DMS53 treated with DMSO at 0.1 percent for 48 hours (cell line): ENCODE results near the gene IGSF21.
"Not testable (repeated sequence)": the region's sequence is repeated elsewhere in the genome, so short reads cannot be mapped to it uniquely, and the experiment has no call there.

Experiments used
- DNase-seq: peaks from one replicate; lab custom pipeline; 2025; ENCODE audit not compliant: unreplicated experiment; lab: John Stamatoyannopoulos, UW

IGSF21 gene

GRCh38 chr1:18144916-18145647 is 37.5 kb downstream of the IGSF21 start:
- DNase-seq: no peak

GRCh38 chr1:18145851-18146618 is 38.4 kb downstream of the IGSF21 start:
- DNase-seq: no peak

DNA sequence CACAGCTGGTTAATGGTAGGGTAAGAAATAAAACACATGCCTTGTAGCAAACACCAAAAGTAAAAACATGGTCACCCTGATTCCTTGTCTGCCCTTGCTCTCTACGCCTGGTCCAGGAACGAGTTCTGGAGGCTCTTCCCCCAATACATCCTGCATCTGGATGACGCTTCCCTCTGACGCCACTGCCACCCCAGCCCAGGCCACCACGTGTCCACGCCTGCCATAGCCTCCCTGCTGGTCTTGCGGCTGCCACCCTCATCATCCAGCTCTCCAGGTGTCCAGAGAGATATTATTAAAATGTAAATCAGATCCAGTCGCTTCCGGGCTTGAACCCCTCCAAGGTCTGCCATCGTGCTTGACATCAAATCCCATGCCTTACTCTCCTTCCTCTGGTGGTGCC is 39.3 kb downstream of the IGSF21 start:
- DNase-seq: no peak

DNA sequence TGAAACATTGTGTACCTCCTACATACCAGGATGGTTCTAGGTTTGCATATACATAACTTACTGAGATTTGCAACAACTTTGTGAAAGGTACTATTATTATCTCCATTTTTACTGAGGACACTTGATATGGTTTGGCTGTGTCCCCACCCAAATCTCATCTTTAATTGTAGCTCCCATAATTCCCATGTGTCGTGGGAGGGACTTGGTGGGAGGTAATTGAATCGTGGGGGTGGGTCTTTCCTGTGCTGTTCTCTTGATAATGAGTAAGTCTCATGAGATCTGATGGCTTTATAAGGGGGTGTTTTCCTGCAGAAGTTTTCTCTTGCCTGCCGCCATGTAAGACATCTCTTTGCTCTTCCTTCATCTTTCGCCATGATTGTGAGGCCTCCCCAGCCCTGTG is 40.1 kb downstream of the IGSF21 start:
- DNase-seq: no peak

DNA sequence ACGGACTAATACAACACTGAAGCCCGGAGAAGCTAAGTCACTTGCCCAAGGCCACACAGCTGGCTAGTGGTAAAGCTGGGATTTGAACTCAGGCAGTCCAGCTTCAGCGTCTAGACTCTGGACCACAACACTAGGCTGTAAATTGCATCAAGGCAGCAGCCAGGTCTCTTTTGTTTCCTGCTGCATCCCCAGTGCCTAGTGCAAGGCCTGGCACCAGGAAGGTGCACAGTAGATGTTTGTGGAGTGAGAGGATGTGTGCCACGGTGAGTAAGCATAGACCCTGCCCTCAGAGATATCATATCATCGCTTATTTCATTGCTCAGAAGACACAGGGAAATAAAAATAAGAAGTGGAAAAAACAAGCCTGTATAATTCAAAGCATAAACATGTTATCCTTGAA is 40.9 kb downstream of the IGSF21 start:
- no peak for DNase-seq

- no peak for DNase-seq
Measured at GRCh38 chr1:18149027-18149641, 41.5 kb downstream of the IGSF21 start.

- no peak for DNase-seq
Measured at GRCh38 chr1:18151436-18152122, 44.0 kb downstream of the IGSF21 start.

DNA sequence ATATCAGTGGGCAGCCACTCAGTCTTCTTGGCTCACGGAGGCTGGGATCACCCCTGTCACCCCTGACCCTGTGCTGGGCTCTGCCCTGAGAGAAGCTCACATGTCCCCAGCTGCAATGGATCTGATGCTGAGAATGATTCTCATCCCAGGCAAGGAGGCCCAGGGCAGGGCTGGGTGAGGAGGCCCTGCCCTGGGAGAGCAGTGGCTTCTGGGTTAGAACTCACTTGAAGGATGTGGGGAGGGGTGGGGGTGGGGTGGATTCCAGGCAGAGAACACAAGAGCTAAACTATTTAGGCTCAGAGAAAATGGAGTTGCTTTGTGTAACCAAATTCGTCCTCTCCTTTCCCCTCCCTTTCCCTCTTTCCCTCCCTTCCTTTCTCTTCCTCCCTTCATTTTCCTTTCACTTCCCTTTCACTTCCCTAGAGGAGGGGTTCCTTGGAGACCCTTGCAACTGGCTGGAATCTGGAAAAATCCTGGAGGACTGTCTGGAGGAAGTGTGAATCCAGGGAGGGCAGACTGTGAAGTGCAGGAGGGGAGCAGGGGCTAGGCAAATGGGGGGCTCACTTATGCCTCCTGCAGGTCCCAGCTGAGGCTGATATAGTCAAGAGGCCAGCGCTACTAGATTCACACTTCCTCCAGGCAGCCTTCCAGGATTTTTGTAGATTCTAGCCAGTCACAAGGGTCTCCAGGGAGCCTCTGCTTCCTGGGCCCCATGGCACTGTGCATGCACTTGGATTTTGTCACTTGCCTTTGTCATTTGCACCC is 47.0 kb downstream of the IGSF21 start:
- DNase-seq: no peak

GRCh38 chr1:18155881-18156385 is 48.3 kb downstream of the IGSF21 start:
- DNase-seq: peak; percentile 49

- no peak for DNase-seq
Measured at GRCh38 chr1:18157352-18157751, 49.8 kb downstream of the IGSF21 start.

- no peak for DNase-seq
Measured at GRCh38 chr1:18157968-18158367, 50.4 kb downstream of the IGSF21 start.

DNA sequence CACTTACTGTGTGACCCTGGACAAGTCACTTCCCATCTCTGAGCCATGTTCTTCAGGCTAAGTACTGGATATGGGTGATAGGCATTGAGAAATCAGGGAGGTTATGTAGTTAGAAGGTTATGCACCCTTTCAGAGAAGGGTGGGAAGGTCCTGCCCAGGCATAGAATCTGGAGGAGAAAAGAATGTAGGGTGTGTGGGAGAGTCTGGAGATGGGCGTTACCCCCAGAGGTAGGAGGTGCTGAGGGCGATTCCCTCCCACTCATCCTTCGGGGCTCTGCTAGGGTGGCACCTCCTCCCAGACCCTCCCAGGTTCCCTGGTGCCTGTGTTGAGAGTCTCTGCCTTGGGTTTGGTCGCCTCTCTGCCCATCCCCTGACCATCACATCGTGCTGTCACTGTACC is 51.1 kb downstream of the IGSF21 start:
- no peak for DNase-seq

GRCh38 chr1:18160290-18160942 is 52.8 kb downstream of the IGSF21 start:
- no peak for DNase-seq

DNA sequence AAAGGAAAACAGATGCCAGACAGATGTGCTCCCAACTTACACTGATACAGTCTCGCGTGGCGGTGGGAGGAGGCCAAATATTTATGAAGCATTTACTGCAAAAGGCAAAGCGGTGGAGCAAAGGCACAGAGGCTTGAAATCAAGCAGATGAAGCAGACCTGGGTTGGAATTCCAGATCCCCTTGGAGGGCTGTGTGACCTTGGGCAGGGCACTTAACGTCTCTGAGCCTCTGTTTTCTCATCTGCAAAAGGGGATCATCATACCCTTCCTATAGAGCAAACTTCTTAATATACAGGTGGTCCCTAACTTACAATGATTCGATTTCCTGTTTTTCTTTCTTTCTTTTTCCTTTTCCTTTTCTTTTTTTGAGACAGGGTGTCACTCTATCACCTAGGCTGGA is 54.1 kb downstream of the IGSF21 start:
- no peak for DNase-seq

- DNase-seq: not testable (repeated sequence)
Measured at GRCh38 chr1:18165640-18166039, 58.0 kb downstream of the IGSF21 start.

DNA sequence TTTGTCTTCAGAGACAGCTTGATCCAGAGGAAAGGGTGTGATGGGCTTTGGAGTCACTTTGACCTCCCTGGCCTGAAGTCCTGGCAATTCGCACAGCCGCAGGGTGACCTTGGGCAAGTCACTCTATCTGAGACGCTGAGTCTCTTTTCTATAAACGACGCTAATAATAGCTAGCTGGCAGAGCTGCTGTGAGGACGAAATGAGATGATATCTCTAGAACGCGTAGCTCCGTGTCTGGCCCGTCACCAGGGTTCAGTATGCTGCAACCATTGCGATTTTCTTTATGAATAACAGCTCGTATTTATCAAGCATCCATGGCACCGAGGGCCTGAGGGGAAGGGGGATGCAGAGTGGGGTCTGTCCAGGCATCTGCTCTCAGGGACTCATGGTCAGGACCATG is 58.7 kb downstream of the IGSF21 start:
- DNase-seq: no peak

DNA sequence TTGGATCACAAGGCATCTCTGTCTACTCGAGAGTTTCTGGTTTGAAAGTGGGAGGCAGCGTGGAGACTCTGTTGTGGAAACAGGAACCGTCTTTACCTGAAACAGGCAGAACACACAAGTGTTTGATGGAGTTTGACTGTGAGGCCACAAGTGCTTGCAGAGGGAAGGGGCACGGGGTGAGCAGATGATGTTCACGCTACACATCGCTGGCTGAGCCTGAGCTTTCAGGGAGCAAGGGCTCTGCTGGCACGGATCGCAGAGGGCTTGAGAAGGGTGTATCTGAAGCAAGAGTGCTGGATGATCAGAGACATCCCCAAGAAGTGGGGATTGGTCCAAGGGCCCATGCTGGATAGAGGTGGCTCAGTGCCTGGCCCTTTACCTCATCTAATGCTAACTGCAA is 59.3 kb downstream of the IGSF21 start:
- DNase-seq: no peak

GRCh38 chr1:18170444-18170843 is 62.8 kb downstream of the IGSF21 start:
- DNase-seq: no peak

- DNase-seq: no peak
Measured at GRCh38 chr1:18174037-18174436, 66.4 kb downstream of the IGSF21 start.

DNA sequence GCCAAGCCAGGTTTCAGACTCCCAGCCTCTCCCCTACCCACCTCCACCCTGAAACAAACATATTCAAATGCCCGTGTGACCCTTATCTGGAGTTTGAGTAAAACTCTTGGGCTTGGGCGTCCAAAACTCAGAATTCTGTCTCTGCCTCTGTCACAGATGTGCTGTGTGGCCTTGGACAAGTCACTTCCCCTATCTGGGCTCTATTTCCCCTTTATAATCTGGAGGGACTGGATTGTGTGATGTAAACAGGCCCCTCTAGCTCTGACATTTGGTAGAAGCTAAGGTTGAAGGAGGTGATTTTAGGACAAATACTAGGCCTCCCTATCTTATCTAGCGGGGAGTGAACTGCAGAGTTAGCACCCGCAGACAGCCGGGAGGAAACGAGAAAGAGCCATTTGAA is 67.5 kb downstream of the IGSF21 start:
- no peak for DNase-seq
